GM12878 (cell line): ENCODE data around the gene SEMA4D.

Experiments
- BHLHE40 ChIP-seq, 2 experiments: fragments of 450-650 bp in 1 of 2; IDR thresholded peaks; 2 replicates each; pipeline ENCODE4 v1.6.1; 2011 to 2017; ENCODE audit warnings: low read depth in 2 of 2, borderline replicate concordance in 1 of 2, improper control_type of control experiment in 1 of 2, low read length in 1 of 2, mild to moderate bottlenecking in 1 of 2
- CTCF ChIP-seq, 3 experiments: IDR thresholded peaks in 2 of 3; conservative IDR thresholded peaks in 1 of 3; 2 replicates each; pipeline ENCODE4 v1.5.1; 2011; ENCODE audit warnings: low read depth in 3 of 3, low read length in 3 of 3, mild to moderate bottlenecking in 3 of 3, control low read depth in 2 of 3, moderate library complexity in 2 of 3, inconsistent platforms in 1 of 3, mixed read lengths in 1 of 3; ENCODE audit not compliant: control insufficient read depth in 2 of 3, insufficient read depth in 1 of 3; ENCODE audit errors: extremely low read depth in 1 of 3
- HCFC1 ChIP-seq: fragments of 150-350 bp; IDR thresholded peaks from 2 replicates; pipeline ENCODE4 v1.6.1; 2014; ENCODE audit warnings: low read length
- SIN3A ChIP-seq: IDR thresholded peaks from 2 replicates; pipeline ENCODE4 v1.6.1; 2012; ENCODE audit warnings: low read depth, low read length, improper control_type of control experiment
- SMAD1 ChIP-seq: fragments of 450-650 bp; IDR thresholded peaks from 2 replicates; pipeline ENCODE4 v1.6.1; 2018; ENCODE audit warnings: mild to moderate bottlenecking, low read depth; ENCODE audit not compliant: partially characterized antibody
- USF2 ChIP-seq: IDR thresholded peaks from 2 replicates; pipeline ENCODE4 v1.6.1; 2011; ENCODE audit warnings: low read depth, low read length, improper control_type of control experiment, borderline replicate concordance
- YY1 ChIP-seq: IDR thresholded peaks from 2 replicates; pipeline ENCODE4 v1.6.1; 2011; ENCODE audit warnings: low read depth, mild to moderate bottlenecking, low read length
- ZNF384 ChIP-seq: IDR thresholded peaks from 2 replicates; pipeline ENCODE4 v1.6.1; 2012; ENCODE audit warnings: low read depth, mild to moderate bottlenecking, low read length, improper control_type of control experiment, borderline replicate concordance
- ZNF687 ChIP-seq: fragments of 450-650 bp; IDR thresholded peaks from 2 replicates; pipeline ENCODE4 v1.6.1; 2017; ENCODE audit warnings: mild to moderate bottlenecking, moderate library complexity

- no peak for TF ChIP-seq BHLHE40 (IDR thresholded peaks at IDR 0.05; ENCODE audit: borderline replicate concordance in 1 of 2, low read depth in 2 of 2, low read length in 1 of 2)
- TF ChIP-seq ZNF384 = no peak
- no peak for TF ChIP-seq YY1
- TF ChIP-seq CTCF (IDR thresholded peaks at IDR 0.05 in 2 of 3, conservative IDR thresholded peaks at IDR 0.05 in 1 of 3; ENCODE audit: control insufficient read depth in 2 of 3, extremely low read depth in 1 of 3, insufficient read depth in 1 of 3, low read depth in 3 of 3, low read length in 3 of 3) = no peak
- no peak for TF ChIP-seq SIN3A
- TF ChIP-seq SMAD1 = no peak
- no peak for TF ChIP-seq ZNF687
- TF ChIP-seq HCFC1 = no peak
- TF ChIP-seq USF2 = no peak
Observed at GRCh38 chr9:89505048-89505447, 7.1 kb upstream of the SEMA4D start.
